HepG2 (cell line): ENCODE data around the gene CSTF3. TPM values are rescaled to one million over a fixed set of nuclear protein-coding genes. Genes with fewer than 3 reads are reported as not detected.

Experiments used
- ATAC-seq: fragments of 200-7000 bp; cut with Tn5 transposase; 3 replicates; pipeline ENCODE4 v1.9.1; 2020; ENCODE audit warnings: mild to moderate bottlenecking, moderate library complexity
- BruUV-seq: library from RNA; stranded (reverse); fragments of 400-500 nt; replicated peaks from 2 replicates; lab custom pipeline; 2021; lab: Mats Ljungman, UMichigan
- CTCF ChIA-PET: fragments of 300-600 bp; formaldehyde crosslinking; extraction: SDS; loops from one replicate; lab custom pipeline; 2021; ENCODE audit warnings: low total read pairs, inconsistent platforms, low intra/inter-chr PET ratio; lab: Yijun Ruan, JAX
- POLR2A ChIA-PET: fragments of 350-600 bp; sonication (Branson Sonifier 250); formaldehyde crosslinking; loops from one replicate; lab custom pipeline; 2020; ENCODE audit warnings: antibody characterized with exemption, inconsistent platforms; lab: Yijun Ruan, JAX
- DNase-seq: peaks from one replicate; pipeline ENCODE4 v3.0.0-alpha.2; 2015; ENCODE audit warnings: low spot score
- FAIRE-seq: peaks from 3 replicates; lab custom pipeline; 2011; peaks lifted over from hg19 to GRCh38; lab: Jason Lieb, UNC
- H2AFZ ChIP-seq: one replicate; pipeline ENCODE4 v1.6.1; 2011; ENCODE audit warnings: low read length, inconsistent platforms
- H3K27ac ChIP-seq: fragments of 300-600 bp; 3 replicates; pipeline ENCODE4 v1.8.0; 2011; ENCODE audit warnings: mixed run types, mild to moderate bottlenecking, mixed read lengths, low read length, inconsistent platforms; ENCODE audit not compliant: insufficient read depth; ENCODE audit errors: extremely low read length
- H3K27me3 ChIP-seq, 2 experiments: fragments of 200-600 bp in 1 of 2; 2 replicates in 1 of 2; 3 replicates in 1 of 2; pipeline versions ENCODE4 v1.6.0 to v1.8.0; 2011; ENCODE audit warnings: low read length in 2 of 2, mild to moderate bottlenecking in 2 of 2, moderate library complexity in 2 of 2, inconsistent platforms in 1 of 2; ENCODE audit not compliant: insufficient read depth in 2 of 2, control insufficient read depth in 1 of 2
- H3K36me3 ChIP-seq, 2 experiments: fragments of 200-600 bp in 1 of 2; replicated peaks in 1 of 2; 2 replicates in 1 of 2; 3 replicates in 1 of 2; pipeline versions ENCODE4 v1.5.1 to v1.8.0; 2011; ENCODE audit warnings: low read length in 2 of 2, inconsistent platforms in 1 of 2; ENCODE audit not compliant: insufficient read depth in 2 of 2, control insufficient read depth in 1 of 2
- H3K4me1 ChIP-seq: 2 replicates; pipeline ENCODE4 v1.5.1; 2012; ENCODE audit warnings: low read length, inconsistent platforms; ENCODE audit not compliant: insufficient read depth
- H3K4me2 ChIP-seq: 2 replicates; pipeline ENCODE4 v1.6.0; 2011; ENCODE audit warnings: low read depth, low read length, inconsistent platforms
- H3K4me3 ChIP-seq, 3 experiments: fragments of 200-600 bp in 1 of 3; sonication (generic), shearing (Covaris generic) in 1 of 3; replicated peaks in 1 of 3; 2 replicates each; pipeline ENCODE4 v1.5.1; 2011 to 2016; ENCODE audit warnings: low read length in 3 of 3, inconsistent platforms in 2 of 3, low read depth in 2 of 3, mild to moderate bottlenecking in 2 of 3, control low read depth in 1 of 3, mixed read lengths in 1 of 3; ENCODE audit not compliant: insufficient read depth in 1 of 3
- H3K79me2 ChIP-seq: one replicate; pipeline ENCODE4 v1.6.1; 2011; ENCODE audit warnings: low read length, inconsistent platforms; ENCODE audit not compliant: insufficient read depth
- H3K9ac ChIP-seq: 2 replicates; pipeline ENCODE4 v1.6.0; 2011; ENCODE audit warnings: mild to moderate bottlenecking, low read depth, low read length, inconsistent platforms; ENCODE audit not compliant: insufficient read depth
- H3K9me3 ChIP-seq: 2 replicates; pipeline ENCODE4 v1.5.1; 2012; ENCODE audit warnings: mild to moderate bottlenecking, low read length
- H4K20me1 ChIP-seq: 2 replicates; pipeline ENCODE4 v1.6.0; 2011; ENCODE audit warnings: inconsistent platforms, mild to moderate bottlenecking, low read length, moderate library complexity; ENCODE audit not compliant: insufficient read depth
- FOXM1 ChIP-seq: sonication (generic); formaldehyde crosslinking; IDR thresholded peaks from 2 replicates; pipeline ENCODE4 v1.5.0; 2020; ENCODE audit warnings: missing genetic modification reagents
- MXI1 ChIP-seq: IDR thresholded peaks from 3 replicates; pipeline ENCODE4 v1.6.1; 2012; ENCODE audit warnings: low read depth, low read length, inconsistent platforms, borderline replicate concordance
- PAXIP1 ChIP-seq: sonication (generic); formaldehyde crosslinking; conservative IDR thresholded peaks from 2 replicates; pipeline ENCODE4 v1.4.0; 2020; ENCODE audit warnings: mild to moderate bottlenecking, missing genetic modification reagents, moderate library complexity
- REXO4 ChIP-seq: sonication (generic); formaldehyde crosslinking; IDR thresholded peaks from 2 replicates; pipeline ENCODE4 v1.8.0; 2022; ENCODE audit warnings: missing genetic modification reagents, mild to moderate bottlenecking, borderline replicate concordance
- ZNF205 ChIP-seq: IDR thresholded peaks from 2 replicates; pipeline ENCODE4 v1.6.1; 2018; ENCODE audit warnings: missing biosample characterization, missing genetic modification reagents
- ZNF362 ChIP-seq: sonication (generic); formaldehyde crosslinking; IDR thresholded peaks from 2 replicates; pipeline ENCODE4 v1.4.0; 2020; ENCODE audit warnings: missing genetic modification reagents, mild to moderate bottlenecking, borderline replicate concordance
- WGBS: methylation state at CpG from one replicate; pipeline ENCODE4 v1.1.6; 2017; ENCODE audit warnings: low lambda C conversion rate; 5-methylcytosine and 5-hydroxymethylcytosine counted together
- in situ Hi-C: cut with HindIII; loops from 2 replicates; pipeline ENCODE4 v1.10.0; 2017; ENCODE audit warnings: low pct_unique_long_range_greater_than_20kb; ENCODE audit not compliant: extremely low pct_ligation_motif_present
- intact Hi-C: fragments of 100-400 bp; cut with micrococcal nuclease; formaldehyde crosslinking; loops from one replicate; pipeline ENCODE4 v1.10.0; 2022; ENCODE audit not compliant: unreplicated experiment
- polyA plus RNA-seq, 8 experiments: library from polyadenylated mRNA; depleted of rRNA in 3 of 8; stranded (reverse) in 7 of 8; unstranded in 1 of 8; fragments of >200 nt; fragmentation: Illumina TruSeq in 4 of 8; extraction: Trizol in 4 of 8; gene quantifications; 2 replicates each; pipeline versions ENCODE4 v1.2.1 to v1.2.3, GENCODE V29; 2011 to 2016; ENCODE audit warnings: low read depth in 4 of 8, missing spikeins in 1 of 8, mixed read lengths in 1 of 8; ENCODE audit not compliant: insufficient read depth in 1 of 8
- total RNA-seq, 5 experiments: library from RNA; depleted of rRNA; stranded (reverse); fragments of >200 nt; fragmentation: Illumina TruSeq; extraction: Trizol; gene quantifications; 2 replicates each; pipeline ENCODE4 v1.2.3, GENCODE V29; 2016; ENCODE audit warnings: low read depth in 1 of 5
- TF ChIP-seq, protein P1 (sequence below), 2 experiments: sonication (generic) in 1 of 2; formaldehyde crosslinking in 1 of 2; IDR thresholded peaks; 2 replicates each; pipeline versions ENCODE4 v1.4.0 to v1.6.1; 2016 to 2020; ENCODE audit warnings: borderline replicate concordance in 1 of 2, low read depth in 1 of 2, mild to moderate bottlenecking in 1 of 2, missing genetic modification reagents in 1 of 2
- TF ChIP-seq, protein P2 (sequence below): sonication (generic); formaldehyde crosslinking; IDR thresholded peaks from 2 replicates; pipeline ENCODE4 v1.4.0; 2020; ENCODE audit warnings: missing genetic modification reagents

Gene CSTF3
- total and polyA plus RNA-seq, 2 of the 13 experiments (the other 11 are each of a cell fraction or from before 2014, with no cell fraction given), result 21.5 to 43.6 TPM

DNA sequence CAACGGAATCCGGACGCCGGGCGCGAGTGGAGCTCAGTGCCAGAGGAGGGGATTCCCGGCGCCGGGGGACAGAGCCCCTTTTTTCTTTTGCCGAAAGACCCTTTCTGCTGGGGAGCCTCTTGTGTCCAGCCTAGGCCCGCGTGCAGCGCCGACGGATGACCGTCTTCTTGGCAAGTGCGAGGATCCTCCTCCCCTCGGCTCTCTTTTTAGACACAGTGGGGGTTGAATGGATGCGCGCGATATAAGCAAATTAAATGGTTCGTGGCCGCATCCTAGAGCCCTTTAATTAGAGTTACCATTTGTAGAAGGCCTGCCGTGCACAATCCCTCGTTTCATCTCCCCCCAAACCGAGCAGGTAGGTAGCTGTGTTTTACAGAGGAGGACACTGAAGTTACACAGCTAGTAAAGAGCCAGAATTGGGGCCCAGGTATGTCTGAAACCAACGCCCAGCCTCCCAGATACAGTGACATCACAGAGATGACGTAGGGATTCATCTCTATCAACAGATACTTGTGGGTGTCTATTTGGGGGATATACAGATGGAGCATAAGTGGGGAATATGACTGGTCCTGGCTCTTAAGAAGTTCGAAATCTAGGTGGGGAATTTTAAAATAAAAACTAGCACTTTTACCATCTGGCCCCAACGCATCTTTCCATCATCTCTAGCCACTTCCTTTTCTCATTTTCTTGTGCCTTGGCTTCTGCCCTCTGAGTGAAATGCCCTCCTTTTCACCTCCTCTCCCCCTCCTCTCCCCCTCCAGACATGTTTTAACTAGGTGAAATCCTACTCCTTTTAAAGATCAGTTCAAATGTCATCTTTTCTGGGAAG, 121.0 kb downstream of the CSTF3 start (continued):
- TF ChIP-seq ZNF205 (CRISPR knock-in tag), result no peak

GRCh38 chr11:33039274-33040032, 121.8 kb downstream of the CSTF3 start, which contains the start of gene TCP11L1:
TCP11L1 (plus strand) TSS chr11:33039572; CDS start chr11:33043774, 4,202 bp downstream.
- no TSS peak for BruUV-seq
- Histone ChIP-seq H3K9me3 (no peaks in the 10 kb centered on the region), H3K27ac (peak within 1 kb of the TSS; percentile 97), H3K9ac (peak within 1 kb of the TSS; percentile 91), H3K4me2 (peak within 1 kb of the TSS; percentile 85), H3K4me1 (peaks cover 46% of the 10 kb centered on the region), H3K4me3 (peak within 1 kb of the TSS; percentile 74 to 90 (median 78)), H3K36me3 (no peaks in the 10 kb centered on the region), H4K20me1 (no peaks in the 10 kb centered on the region), H3K79me2 (no peaks in the 10 kb centered on the region), H3K27me3 (no peaks in the 10 kb centered on the region), H2AFZ (peak within 1 kb of the TSS; percentile 62)
- in situ Hi-C loops (no loop called here), intact Hi-C loops (loop anchor here (1.0 to 5.0 kb wide), 2 partner anchors 21 to 947 kb away; partner anchors contain the start of gene RCN1)
- POLR2A ChIA-PET, result interaction anchor here (0.6 to 3.2 kb wide), 8 partner anchors 9 to 147 kb away, joined by 3 to 65 read pairs (median 5); partner anchors contain the start of genes DEPDC7 and QSER1
- ATAC-seq (peak; percentile 92), DNase-seq (peak; percentile 83), FAIRE-seq (no peak)
- CTCF ChIA-PET, result no interaction called here
- no CpG with 5 or more reads among the region's 84 CpGs for WGBS
- TF ChIP-seq REXO4, result no peak
- TF ChIP-seq, protein P1, sequence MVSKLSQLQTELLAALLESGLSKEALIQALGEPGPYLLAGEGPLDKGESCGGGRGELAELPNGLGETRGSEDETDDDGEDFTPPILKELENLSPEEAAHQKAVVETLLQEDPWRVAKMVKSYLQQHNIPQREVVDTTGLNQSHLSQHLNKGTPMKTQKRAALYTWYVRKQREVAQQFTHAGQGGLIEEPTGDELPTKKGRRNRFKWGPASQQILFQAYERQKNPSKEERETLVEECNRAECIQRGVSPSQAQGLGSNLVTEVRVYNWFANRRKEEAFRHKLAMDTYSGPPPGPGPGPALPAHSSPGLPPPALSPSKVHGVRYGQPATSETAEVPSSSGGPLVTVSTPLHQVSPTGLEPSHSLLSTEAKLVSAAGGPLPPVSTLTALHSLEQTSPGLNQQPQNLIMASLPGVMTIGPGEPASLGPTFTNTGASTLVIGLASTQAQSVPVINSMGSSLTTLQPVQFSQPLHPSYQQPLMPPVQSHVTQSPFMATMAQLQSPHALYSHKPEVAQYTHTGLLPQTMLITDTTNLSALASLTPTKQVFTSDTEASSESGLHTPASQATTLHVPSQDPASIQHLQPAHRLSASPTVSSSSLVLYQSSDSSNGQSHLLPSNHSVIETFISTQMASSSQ (IDR thresholded peaks at IDR 0.05; ENCODE audit: low read depth), result no peak
- TF ChIP-seq, protein P1 (CRISPR knock-in tag; IDR thresholded peaks at IDR 0.05; ENCODE audit: borderline replicate concordance), result peak; percentile 14; the same call in 1 of the 2 replicates
- TF ChIP-seq ZNF362 (CRISPR knock-in tag), result peak; percentile 13; the same call in 1 of the 2 replicates
- TF ChIP-seq PAXIP1, result peak; percentile 60
- TF ChIP-seq, protein P2, sequence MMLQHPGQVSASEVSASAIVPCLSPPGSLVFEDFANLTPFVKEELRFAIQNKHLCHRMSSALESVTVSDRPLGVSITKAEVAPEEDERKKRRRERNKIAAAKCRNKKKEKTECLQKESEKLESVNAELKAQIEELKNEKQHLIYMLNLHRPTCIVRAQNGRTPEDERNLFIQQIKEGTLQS (CRISPR knock-in tag), result 0 out of 2 replicates have a peak, but pooled peaks have one; percentile 13
- peak; percentile 61; the same call in 1 of the 3 replicates for TF ChIP-seq MXI1
- no peak for TF ChIP-seq FOXM1 (CRISPR knock-in tag)
